Measurements from ENCODE around the gene ABCG5. TPM values are rescaled to one million over a fixed set of nuclear protein-coding genes. Genes with fewer than 3 reads are reported as not detected.

The ABCG5 gene
- total RNA-seq, 4 donors from 2014 or later, result not detected

GRCh38 chr2:43800894-43801293, 37.7 kb downstream of the ABCG5 start:
- Histone ChIP-seq H3K36me3 (peaks cover 0 to 22% of the 10 kb centered on the region in 2 donors), H3K4me3 (no peak overlapping the region), H3K9me3 (no peaks in the 10 kb centered on the region), H3K27me3 (no peaks in the 10 kb centered on the region), H3K27ac (no peak overlapping the region), H3K4me1 (no peaks in the 10 kb centered on the region)
- in situ Hi-C loops (cut with MboI; ENCODE audit: low sequenced_read_pairs in 4 of 4), result no loop called here
- TF ChIP-seq POLR2A (IDR thresholded peaks at IDR 0.05) (no peak), CTCF (IDR thresholded peaks at IDR 0.05 in 4 of 5, conservative IDR thresholded peaks at IDR 0.05 in 1 of 5) (no peak)
- no peak for DNase-seq
- intact Hi-C loops (cut with DNase I; ENCODE audit: low total_unique reads), result no loop called here
- ATAC-seq, result no peak

GRCh38 chr2:43798300-43798699, 40.3 kb downstream of the ABCG5 start:
- ATAC-seq (no peak), DNase-seq (no peak)
- Histone ChIP-seq H3K27ac (no peak overlapping the region), H3K9me3 (no peaks in the 10 kb centered on the region), H3K27me3 (no peaks in the 10 kb centered on the region), H3K36me3 (peaks cover 0 to 28% of the 10 kb centered on the region in 2 donors), H3K4me3 (no peak overlapping the region), H3K4me1 (no peaks in the 10 kb centered on the region)
- in situ Hi-C loops (cut with MboI; ENCODE audit: low sequenced_read_pairs in 4 of 4), result no loop called here
- intact Hi-C loops (cut with DNase I; ENCODE audit: low total_unique reads), result no loop called here
- TF ChIP-seq CTCF (IDR thresholded peaks at IDR 0.05 in 4 of 5, conservative IDR thresholded peaks at IDR 0.05 in 1 of 5) (no peak), POLR2A (IDR thresholded peaks at IDR 0.05) (no peak)

- DNase-seq, result no peak
- TF ChIP-seq POLR2A (IDR thresholded peaks at IDR 0.05), result no peak
- no peak for TF ChIP-seq CTCF (IDR thresholded peaks at IDR 0.05 in 4 of 5, conservative IDR thresholded peaks at IDR 0.05 in 1 of 5)
- no peak for ATAC-seq
- no peaks in the 10 kb centered on the region for H3K4me1 ChIP-seq
- no peak overlapping the region for H3K27ac ChIP-seq
- intact Hi-C loops (cut with DNase I; ENCODE audit: low total_unique reads), result no loop called here
- no peak overlapping the region for H3K4me3 ChIP-seq
- no peaks in the 10 kb centered on the region for H3K27me3 ChIP-seq
- no peaks in the 10 kb centered on the region for H3K9me3 ChIP-seq
- peaks cover 0 to 31% of the 10 kb centered on the region in 2 donors for H3K36me3 ChIP-seq
- in situ Hi-C loops (cut with MboI; ENCODE audit: low sequenced_read_pairs in 4 of 4), result no loop called here
These were observed 42.4 kb downstream of the ABCG5 start for GRCh38 chr2:43796206-43796605.

- Histone ChIP-seq H3K4me3 (no peak overlapping the region), H3K36me3 (peaks cover 0 to 32% of the 10 kb centered on the region in 2 donors), H3K4me1 (no peaks in the 10 kb centered on the region), H3K27ac (no peak overlapping the region), H3K27me3 (no peaks in the 10 kb centered on the region), H3K9me3 (no peaks in the 10 kb centered on the region)
- no peak for ATAC-seq
- no peak for DNase-seq
- in situ Hi-C loops (cut with MboI; ENCODE audit: low sequenced_read_pairs in 4 of 4) (no loop called here), intact Hi-C loops (cut with DNase I; ENCODE audit: low total_unique reads) (no loop called here)
- no peak for TF ChIP-seq CTCF (IDR thresholded peaks at IDR 0.05 in 4 of 5, conservative IDR thresholded peaks at IDR 0.05 in 1 of 5)
- TF ChIP-seq POLR2A (IDR thresholded peaks at IDR 0.05), result no peak
These were observed 43.7 kb downstream of the ABCG5 start for GRCh38 chr2:43794956-43795355.

GRCh38 chr2:43792653-43793052, 46.0 kb downstream of the ABCG5 start:
- H3K9me3 ChIP-seq, result no peaks in the 10 kb centered on the region
- DNase-seq, result no peak
- H3K36me3 ChIP-seq, result peaks cover 0 to 45% of the 10 kb centered on the region in 2 donors
- no peak for ATAC-seq
- TF ChIP-seq CTCF (IDR thresholded peaks at IDR 0.05 in 4 of 5, conservative IDR thresholded peaks at IDR 0.05 in 1 of 5) (no peak), POLR2A (IDR thresholded peaks at IDR 0.05) (no peak)
- intact Hi-C loops (cut with DNase I; ENCODE audit: low total_unique reads) (no loop called here), in situ Hi-C loops (cut with MboI; ENCODE audit: low sequenced_read_pairs in 4 of 4) (no loop called here)
- no peak overlapping the region for H3K27ac ChIP-seq
- no peaks in the 10 kb centered on the region for H3K27me3 ChIP-seq
- no peak overlapping the region for H3K4me3 ChIP-seq
- no peaks in the 10 kb centered on the region for H3K4me1 ChIP-seq
